ENCODE data around the gene SLC8B1.

GRCh38 chr12:113299619-113300237 lies 35.2 kb downstream of the SLC8B1 start:
- TF ChIP-seq CTCF (conservative IDR thresholded peaks at IDR 0.05) (no peak), EZH2 (IDR thresholded peaks at IDR 0.05; ENCODE audit: low read depth) (no peak)
